Muscle of leg (tissue), 11 donors: ENCODE data around the gene PEX5. TPM values are rescaled to one million over a fixed set of nuclear protein-coding genes. Genes with fewer than 3 reads are reported as not detected.

Experiments
- DNase-seq: peaks from one replicate; pipeline ENCODE4 v3.0.0; 2013
- H3K27ac ChIP-seq: one replicate; pipeline ENCODE4 v1.5.1; 2013; ENCODE audit warnings: mild to moderate bottlenecking, low read length, control low read depth
- H3K27me3 ChIP-seq: one replicate; pipeline ENCODE4 v1.6.1; 2013; ENCODE audit warnings: low read length; ENCODE audit not compliant: control insufficient read depth, insufficient read depth
- H3K36me3 ChIP-seq: one replicate; pipeline ENCODE4 v1.6.1; 2013; ENCODE audit warnings: low read length; ENCODE audit not compliant: control insufficient read depth, insufficient read depth
- H3K4me1 ChIP-seq: one replicate; pipeline ENCODE4 v1.6.1; 2013; ENCODE audit warnings: low read length; ENCODE audit not compliant: control insufficient read depth, insufficient read depth
- H3K4me3 ChIP-seq: one replicate; pipeline ENCODE4 v1.5.1; 2013; ENCODE audit warnings: low read length, control low read depth
- H3K9me3 ChIP-seq: replicated peaks from 2 replicates; pipeline ENCODE4 v1.6.1; 2013; ENCODE audit warnings: low read depth, low read length; ENCODE audit not compliant: control insufficient read depth
- WGBS: methylation state at CpG from one replicate; pipeline ENCODE4 v1.1.5; 2013; ENCODE audit warnings: missing lambda C conversion rate; ENCODE audit not compliant: insufficient coverage; 5-methylcytosine and 5-hydroxymethylcytosine counted together
- polyA plus RNA-seq, 8 donors: library from polyadenylated mRNA; unstranded; fragments of 120-200 nt; gene quantifications; one replicate each; pipeline versions ENCODE4 v1.2.1 to v1.2.3, GENCODE V29; 2013; ENCODE audit warnings: inconsistent platforms in 1 of 8, low replicate concordance in 1 of 8; ENCODE audit not compliant: insufficient read length in 8 of 8, insufficient read depth in 1 of 8
- total RNA-seq: library from RNA; stranded (reverse); fragments of 120-200 nt; gene quantifications from one replicate; pipeline ENCODE4 v1.2.4, GENCODE V29; 2013

PEX5 gene
- total and polyA plus RNA-seq, 9 donors: 26.0 to 44.8 (median 38.4) TPM

GRCh38 chr12:7158781-7159609, 30.5 kb upstream of the PEX5 start:
- Histone ChIP-seq H3K9me3 (no peaks in the 10 kb centered on the region), H3K27me3 (peaks cover 15% of the 10 kb centered on the region), H3K27ac (no peak overlapping the region), H3K36me3 (peaks cover 9% of the 10 kb centered on the region), H3K4me3 (no peak overlapping the region), H3K4me1 (peaks cover 3% of the 10 kb centered on the region)
- DNase-seq: no peak
- 76% methylated on average over 5 of the region's 10 CpGs for WGBS

GRCh38 chr12:7160183-7160582, 29.3 kb upstream of the PEX5 start:
- 78% methylated on average over 7 of the region's 7 CpGs for WGBS
- Histone ChIP-seq H3K4me3 (no peak overlapping the region), H3K27me3 (peaks cover 15% of the 10 kb centered on the region), H3K4me1 (peaks cover 3% of the 10 kb centered on the region), H3K9me3 (no peaks in the 10 kb centered on the region), H3K27ac (no peak overlapping the region), H3K36me3 (peaks cover 3% of the 10 kb centered on the region)
- no peak for DNase-seq

GRCh38 chr12:7161327-7161726, 28.2 kb upstream of the PEX5 start:
- Histone ChIP-seq H3K27ac (no peak overlapping the region), H3K4me1 (peaks cover 3% of the 10 kb centered on the region), H3K4me3 (no peak overlapping the region), H3K36me3 (no peaks in the 10 kb centered on the region), H3K9me3 (no peaks in the 10 kb centered on the region), H3K27me3 (peaks cover 15% of the 10 kb centered on the region)
- no peak for DNase-seq
- 97% methylated on average over 3 of the region's 4 CpGs for WGBS

- DNase-seq: no peak
- 89% methylated on average over 4 of the region's 5 CpGs for WGBS
- H3K4me1 ChIP-seq: peaks cover 3% of the 10 kb centered on the region
These were observed 27.7 kb upstream of the PEX5 start for GRCh38 chr12:7161811-7162210.

GRCh38 chr12:7162691-7163114, 26.8 kb upstream of the PEX5 start:
- Histone ChIP-seq H3K36me3 (no peaks in the 10 kb centered on the region), H3K4me3 (no peak overlapping the region), H3K4me1 (peaks cover 3% of the 10 kb centered on the region), H3K9me3 (peaks cover 2% of the 10 kb centered on the region), H3K27ac (no peak overlapping the region), H3K27me3 (peaks cover 15% of the 10 kb centered on the region)
- no peak for DNase-seq
- 6% methylated on average over 14 of the region's 19 CpGs for WGBS

More at GRCh38 chr12:7161811-7162210, 27.7 kb upstream of the PEX5 start:
- Histone ChIP-seq H3K27me3 (peaks cover 15% of the 10 kb centered on the region), H3K9me3 (peaks cover 2% of the 10 kb centered on the region), H3K4me3 (no peak overlapping the region), H3K27ac (no peak overlapping the region), H3K36me3 (no peaks in the 10 kb centered on the region)

GRCh38 chr12:7169951-7170350, 19.5 kb upstream of the PEX5 start:
- no peak for DNase-seq
- Histone ChIP-seq H3K27me3 (no peaks in the 10 kb centered on the region), H3K4me3 (no peak overlapping the region), H3K9me3 (peaks cover 28% of the 10 kb centered on the region), H3K36me3 (no peaks in the 10 kb centered on the region), H3K27ac (no peak overlapping the region), H3K4me1 (no peaks in the 10 kb centered on the region)

- peaks cover 26% of the 10 kb centered on the region for H3K9me3 ChIP-seq
- H3K36me3 ChIP-seq: no peaks in the 10 kb centered on the region
- no peaks in the 10 kb centered on the region for H3K4me1 ChIP-seq
- H3K27ac ChIP-seq: no peak overlapping the region
- no peaks in the 10 kb centered on the region for H3K27me3 ChIP-seq
- no CpG with 5 or more reads among the region's 1 CpG for WGBS
- no peak overlapping the region for H3K4me3 ChIP-seq
- DNase-seq: no peak
These were observed 17.6 kb upstream of the PEX5 start for GRCh38 chr12:7171854-7172253.

GRCh38 chr12:7175493-7175892, 14.0 kb upstream of the PEX5 start:
- DNase-seq: no peak
- peaks cover 2% of the 10 kb centered on the region for H3K27me3 ChIP-seq
- H3K4me1 ChIP-seq: no peaks in the 10 kb centered on the region
- no peak overlapping the region for H3K27ac ChIP-seq
- H3K36me3 ChIP-seq: no peaks in the 10 kb centered on the region
- no peak overlapping the region for H3K4me3 ChIP-seq
- H3K9me3 ChIP-seq: peaks cover 6% of the 10 kb centered on the region

GRCh38 chr12:7176595-7176994, 12.9 kb upstream of the PEX5 start:
- Histone ChIP-seq H3K27ac (no peak overlapping the region), H3K36me3 (no peaks in the 10 kb centered on the region), H3K4me1 (no peaks in the 10 kb centered on the region), H3K27me3 (peaks cover 2% of the 10 kb centered on the region), H3K9me3 (peaks cover 5% of the 10 kb centered on the region), H3K4me3 (no peak overlapping the region)
- WGBS: no CpG with 5 or more reads among the region's 2 CpGs
- no peak for DNase-seq

GRCh38 chr12:7178481-7178880, 11.0 kb upstream of the PEX5 start:
- no peak overlapping the region for H3K27ac ChIP-seq
- H3K4me1 ChIP-seq: no peaks in the 10 kb centered on the region
- no peaks in the 10 kb centered on the region for H3K9me3 ChIP-seq
- no peak overlapping the region for H3K4me3 ChIP-seq
- no peak for DNase-seq
- WGBS: no CpG with 5 or more reads among the region's 2 CpGs
- no peaks in the 10 kb centered on the region for H3K36me3 ChIP-seq
- peaks cover 2% of the 10 kb centered on the region for H3K27me3 ChIP-seq

- WGBS: 86% methylated on average over 1 of the region's 1 CpG
These were observed 8.8 kb upstream of the PEX5 start for GRCh38 chr12:7180685-7181084.

More at GRCh38 chr12:7180685-7181084, 8.8 kb upstream of the PEX5 start:
- DNase-seq: no peak
- no peaks in the 10 kb centered on the region for H3K9me3 ChIP-seq
- no peak overlapping the region for H3K27ac ChIP-seq
- H3K4me1 ChIP-seq: no peaks in the 10 kb centered on the region
- H3K27me3 ChIP-seq: peaks cover 2% of the 10 kb centered on the region
- no peak overlapping the region for H3K4me3 ChIP-seq
- no peaks in the 10 kb centered on the region for H3K36me3 ChIP-seq
